Measurements from ENCODE around the gene LRCH4. TPM values are rescaled to one million over a fixed set of nuclear protein-coding genes. Genes with fewer than 3 reads are reported as not detected.

LRCH4 gene
- total and polyA plus RNA-seq, 2 of the 13 experiments (the other 11 are each of a cell fraction or from before 2014, with no cell fraction given) = 7.0 to 9.3 TPM

DNA sequence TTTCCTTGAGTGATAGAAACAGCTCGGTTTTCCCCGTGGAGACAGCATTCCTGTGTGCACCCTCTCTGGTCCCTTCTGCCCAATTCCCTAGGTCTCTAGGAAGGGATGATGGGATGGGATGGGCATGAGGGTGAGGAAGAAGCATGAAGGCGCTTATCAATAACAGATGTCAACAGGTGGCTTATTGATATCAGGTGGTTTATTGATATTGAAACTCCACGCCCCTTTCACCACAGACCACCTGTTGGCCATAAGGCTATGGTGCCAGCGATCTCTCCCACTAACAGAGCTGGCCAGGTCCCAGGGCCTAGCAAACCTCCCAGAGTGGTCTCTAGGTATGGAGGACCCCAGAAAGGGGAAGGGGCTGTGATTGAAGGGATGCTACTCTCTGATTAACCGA is 34.3 kb upstream of the LRCH4 start:
- Histone ChIP-seq H2AFZ (ENCODE audit: low read length) (no peak overlapping the region), H3K79me2 (ENCODE audit: insufficient read depth, low read length) (no peaks in the 10 kb centered on the region), H3K27me3 (ENCODE audit: control insufficient read depth in 1 of 2, insufficient read depth in 2 of 2, low read length in 2 of 2) (no peaks in the 10 kb centered on the region), H3K9ac (ENCODE audit: insufficient read depth, low read depth, low read length) (no peak overlapping the region), H3K27ac (ENCODE audit: extremely low read length, insufficient read depth, low read length) (no peak overlapping the region), H3K4me2 (ENCODE audit: low read depth, low read length) (no peak overlapping the region), H3K4me3 (replicated peaks in 1 of 3; ENCODE audit: insufficient read depth in 1 of 3, low read depth in 2 of 3, low read length in 3 of 3) (no peak overlapping the region), H3K9me3 (ENCODE audit: low read length) (no peaks in the 10 kb centered on the region), H4K20me1 (ENCODE audit: insufficient read depth, low read length) (no peaks in the 10 kb centered on the region), H3K36me3 (replicated peaks in 1 of 2; ENCODE audit: control insufficient read depth in 1 of 2, insufficient read depth in 2 of 2, low read length in 2 of 2) (0 out of 5 replicates have a peak, but pooled peaks cover 0 to 4% of the 10 kb centered on the region in 2 experiments), H3K4me1 (ENCODE audit: insufficient read depth, low read length) (peaks cover 21% of the 10 kb centered on the region)
- TF ChIP-seq MXD1 (CRISPR knock-in tag; IDR thresholded peaks at IDR 0.05) (no peak), NONO (IDR thresholded peaks at IDR 0.05) (no peak), NONO (CRISPR knock-in tag; conservative IDR thresholded peaks at IDR 0.05) (0 out of 2 replicates have a peak, but pooled peaks have one; percentile 18)
- in situ Hi-C loops (cut with HindIII; ENCODE audit: extremely low pct_ligation_motif_present, low pct_unique_long_range_greater_than_20kb) = no loop called here
- no peak for ATAC-seq
- 96% methylated on average over 6 of the region's 6 CpGs for WGBS (ENCODE audit: low lambda C conversion rate)
- DNase-seq (ENCODE audit: low spot score) = no peak
- POLR2A ChIA-PET = interaction anchor here (1.0 to 2.7 kb wide), 4 partner anchors 8 to 34 kb away, joined by 3 to 20 read pairs (median 4); partner anchors contain the start of genes FBXO24, LRCH4 and MOSPD3
- CTCF ChIA-PET (ENCODE audit: low intra/inter-chr PET ratio, low total read pairs) = no interaction called here
- FAIRE-seq = no peak
- BruUV-seq (replicated peaks) = no TSS peak
- intact Hi-C loops (cut with micrococcal nuclease; ENCODE audit: unreplicated experiment) = no loop called here

GRCh38 chr7:100614308-100614861 is 28.5 kb upstream of the LRCH4 start:
- no peak for TF ChIP-seq CENPX (CRISPR knock-in tag; IDR thresholded peaks at IDR 0.05)
- TF ChIP-seq SUZ12 (IDR thresholded peaks at IDR 0.05; ENCODE audit: low read depth, low read length) = no peak
- TF ChIP-seq TCF7 (IDR thresholded peaks at IDR 0.05; ENCODE audit: low read depth) = no peak
- TF ChIP-seq KLF15 (CRISPR knock-in tag; IDR thresholded peaks at IDR 0.05; ENCODE audit: borderline replicate concordance) = no peak
- TF ChIP-seq ZNF460 (CRISPR knock-in tag; IDR thresholded peaks at IDR 0.05; ENCODE audit: borderline replicate concordance) = no peak
- 96% methylated on average over 6 of the region's 6 CpGs for WGBS (ENCODE audit: low lambda C conversion rate)
- H3K9me3 ChIP-seq (ENCODE audit: low read length) = no peaks in the 10 kb centered on the region
- H4K20me1 ChIP-seq (ENCODE audit: insufficient read depth, low read length) = no peaks in the 10 kb centered on the region
- intact Hi-C loops (cut with micrococcal nuclease; ENCODE audit: unreplicated experiment) (loop anchor here (5.0 kb wide), 1 partner anchor 78 kb away; the partner anchor contains the start of gene GIGYF1), in situ Hi-C loops (cut with HindIII; ENCODE audit: extremely low pct_ligation_motif_present, low pct_unique_long_range_greater_than_20kb) (loop anchor here (5.0 kb wide), 1 partner anchor 78 kb away; the partner anchor contains the start of gene GIGYF1)
- H3K9ac ChIP-seq (ENCODE audit: insufficient read depth, low read depth, low read length) = no peak overlapping the region
- H3K36me3 ChIP-seq (replicated peaks in 1 of 2; ENCODE audit: control insufficient read depth in 1 of 2, insufficient read depth in 2 of 2, low read length in 2 of 2) = no peaks in the 10 kb centered on the region
- FAIRE-seq = no peak
- H3K4me2 ChIP-seq (ENCODE audit: low read depth, low read length) = no peak overlapping the region
- peaks cover 29% of the 10 kb centered on the region for H3K4me1 ChIP-seq (ENCODE audit: insufficient read depth, low read length)
- H3K4me3 ChIP-seq (replicated peaks in 1 of 3; ENCODE audit: insufficient read depth in 1 of 3, low read depth in 2 of 3, low read length in 3 of 3) = no peak overlapping the region
- POLR2A ChIA-PET = interaction anchor here (2.8 to 3.7 kb wide), 2 partner anchors 27 to 59 kb away, joined by 17 to 18 read pairs; partner anchors contain the start of genes GNB2 and TFR2
- no peak overlapping the region for H3K27ac ChIP-seq (ENCODE audit: extremely low read length, insufficient read depth, low read length)
- H3K79me2 ChIP-seq (ENCODE audit: insufficient read depth, low read length) = no peaks in the 10 kb centered on the region
- CTCF ChIA-PET (ENCODE audit: low intra/inter-chr PET ratio, low total read pairs) = no interaction called here
- H3K27me3 ChIP-seq (ENCODE audit: control insufficient read depth in 1 of 2, insufficient read depth in 2 of 2, low read length in 2 of 2) = no peaks in the 10 kb centered on the region
- no peak overlapping the region for H2AFZ ChIP-seq (ENCODE audit: low read length)
- no peak for DNase-seq (ENCODE audit: low spot score)
- no peak for ATAC-seq
- no TSS peak for BruUV-seq (replicated peaks)

Data from HepG2 (cell line).